IMR-90 (cell line): ENCODE results near the gene CTDSP2. TPM values are rescaled to one million over a fixed set of nuclear protein-coding genes. Genes with fewer than 3 reads are reported as not detected.
"Not testable (repeated sequence)": the region's sequence is repeated elsewhere in the genome, so short reads cannot be mapped to it uniquely, and the experiment has no call there.

Source experiments
- ATAC-seq: fragments of 200-7000 bp; cut with Tn5 transposase; 2 replicates; pipeline ENCODE4 v1.9.1; 2020; ENCODE audit warnings: low read depth, mild to moderate bottlenecking, moderate library complexity
- BruUV-seq: library from RNA; stranded (reverse); fragments of 400-500 nt; replicated peaks from 2 replicates; lab custom pipeline; 2021; lab: Mats Ljungman, UMichigan
- CTCF ChIA-PET: fragments of 300-600 bp; formaldehyde crosslinking; extraction: SDS; loops from one replicate; lab custom pipeline; 2021; ENCODE audit warnings: antibody characterized with exemption; lab: Yijun Ruan, JAX
- POLR2A ChIA-PET: fragments of 300-600 bp; sonication (Branson Sonifier 250); formaldehyde crosslinking; loops from one replicate; lab custom pipeline; 2022; ENCODE audit warnings: antibody characterized with exemption; ENCODE audit not compliant: unreplicated experiment; lab: Charles Lee
- DNase-seq: peaks from one replicate; pipeline ENCODE4 v3.0.0; 2013
- H2AFZ ChIP-seq: replicated peaks from 2 replicates; pipeline ENCODE3; 2013; ENCODE audit warnings: low read length, mild to moderate bottlenecking; ENCODE audit not compliant: poor library complexity
- H2AK5ac ChIP-seq: 2 replicates; pipeline ENCODE4 v1.6.1; 2013; ENCODE audit warnings: low read depth, low read length, inconsistent platforms
- H2AK9ac ChIP-seq: replicated peaks from 2 replicates; pipeline ENCODE3; 2013; ENCODE audit warnings: mild to moderate bottlenecking, low read depth, low read length, moderate library complexity; ENCODE audit not compliant: poor library complexity
- H2BK120ac ChIP-seq: 2 replicates; pipeline ENCODE4 v1.6.1; 2013; ENCODE audit warnings: low read depth, low read length, inconsistent platforms
- H2BK15ac ChIP-seq: 3 replicates; pipeline ENCODE4 v1.6.1; 2013; ENCODE audit warnings: low read depth, low read length, inconsistent platforms
- H2BK20ac ChIP-seq: 2 replicates; pipeline ENCODE4 v1.6.1; 2013; ENCODE audit warnings: low read depth, mild to moderate bottlenecking, inconsistent platforms, low read length, moderate library complexity
- H2BK5ac ChIP-seq: 2 replicates; pipeline ENCODE4 v1.6.1; 2013; ENCODE audit warnings: mild to moderate bottlenecking, low read depth, low read length, inconsistent platforms; ENCODE audit not compliant: poor library complexity, severe bottlenecking
- H3K14ac ChIP-seq: replicated peaks from 2 replicates; pipeline ENCODE4 v1.6.1; 2013; ENCODE audit warnings: low read depth, low read length, inconsistent platforms
- H3K18ac ChIP-seq: 2 replicates; pipeline ENCODE4 v1.6.1; 2013; ENCODE audit warnings: low read depth, low read length, control low read depth
- H3K23ac ChIP-seq: 2 replicates; pipeline ENCODE4 v1.6.1; 2013; ENCODE audit warnings: low read depth, low read length, inconsistent platforms
- H3K27ac ChIP-seq: 2 replicates; pipeline ENCODE4 v1.5.1; 2013; ENCODE audit warnings: mild to moderate bottlenecking, control low read depth, low read length; ENCODE audit not compliant: insufficient read depth
- H3K27me3 ChIP-seq: 2 replicates; pipeline ENCODE4 v1.6.1; 2013; ENCODE audit warnings: low read length; ENCODE audit not compliant: control insufficient read depth, insufficient read depth
- H3K36me3 ChIP-seq: 2 replicates; pipeline ENCODE4 v1.6.1; 2013; ENCODE audit warnings: low read length, mixed read lengths; ENCODE audit not compliant: control insufficient read depth, insufficient read depth
- H3K4ac ChIP-seq: 2 replicates; pipeline ENCODE4 v1.6.1; 2013; ENCODE audit warnings: low read depth, low read length, inconsistent platforms
- H3K4me1 ChIP-seq: 2 replicates; pipeline ENCODE4 v1.6.1; 2013; ENCODE audit warnings: low read length, mixed read lengths; ENCODE audit not compliant: control insufficient read depth, insufficient read depth
- H3K4me2 ChIP-seq: 2 replicates; pipeline ENCODE4 v1.6.1; 2013; ENCODE audit warnings: low read depth, mild to moderate bottlenecking, control low read depth, low read length, moderate library complexity
- H3K4me3 ChIP-seq: 2 replicates; pipeline ENCODE4 v1.5.1; 2013; ENCODE audit warnings: low read depth, mild to moderate bottlenecking, control low read depth, low read length, moderate library complexity; ENCODE audit not compliant: insufficient read depth
- H3K56ac ChIP-seq: 2 replicates; pipeline ENCODE4 v1.6.1; 2013; ENCODE audit warnings: low read length, inconsistent platforms; ENCODE audit not compliant: insufficient read depth; ENCODE audit errors: extremely low read depth
- H3K79me1 ChIP-seq, 2 experiments: 2 replicates each; pipeline ENCODE4 v1.6.1; 2013; ENCODE audit warnings: low read length in 2 of 2, inconsistent platforms in 1 of 2, low read depth in 1 of 2
- H3K9ac ChIP-seq: 2 replicates; pipeline ENCODE4 v1.6.1; 2013; ENCODE audit warnings: low read depth, low read length, control low read depth
- H3K9me1 ChIP-seq: 2 replicates; pipeline ENCODE4 v1.6.1; 2013; ENCODE audit warnings: low read length, inconsistent platforms; ENCODE audit not compliant: insufficient read depth
- H3K9me3 ChIP-seq: 2 replicates; pipeline ENCODE4 v1.6.1; 2013; ENCODE audit warnings: low read length; ENCODE audit not compliant: control insufficient read depth, insufficient read depth
- H4K20me1 ChIP-seq: 2 replicates; pipeline ENCODE4 v1.6.1; 2013; ENCODE audit warnings: low read length, inconsistent platforms; ENCODE audit not compliant: insufficient read depth
- H4K5ac ChIP-seq: 2 replicates; pipeline ENCODE4 v1.6.1; 2013; ENCODE audit warnings: mild to moderate bottlenecking, low read depth, low read length, control low read depth
- H4K8ac ChIP-seq, 2 experiments: 2 replicates each; pipeline ENCODE4 v1.6.1; 2013; ENCODE audit warnings: low read depth in 2 of 2, low read length in 2 of 2, control low read depth in 1 of 2, inconsistent platforms in 1 of 2
- H4K91ac ChIP-seq: 2 replicates; pipeline ENCODE4 v1.6.1; 2013; ENCODE audit warnings: low read depth, low read length, inconsistent platforms; ENCODE audit not compliant: insufficient read depth
- BHLHE40 ChIP-seq: fragments of 150-350 bp; IDR thresholded peaks from 2 replicates; pipeline ENCODE4 v1.6.1; 2016; ENCODE audit warnings: mild to moderate bottlenecking, low read depth, low read length
- CEBPB ChIP-seq: IDR thresholded peaks from 2 replicates; pipeline ENCODE4 v1.6.1; 2012; ENCODE audit warnings: low read depth, low read length, improper control_type of control experiment
- MAZ ChIP-seq: IDR thresholded peaks from 2 replicates; pipeline ENCODE4 v1.6.1; 2012; ENCODE audit warnings: low read depth, mild to moderate bottlenecking, low read length, improper control_type of control experiment, moderate library complexity, borderline replicate concordance
- MXI1 ChIP-seq: IDR thresholded peaks from 2 replicates; pipeline ENCODE4 v1.6.1; 2012; ENCODE audit warnings: low read depth, mild to moderate bottlenecking, low read length, moderate library complexity, borderline replicate concordance
- NFE2L2 ChIP-seq: fragments of 150-350 bp; IDR thresholded peaks from 2 replicates; pipeline ENCODE4 v1.6.1; 2016; ENCODE audit warnings: low read depth, mild to moderate bottlenecking, low read length
- POLR2A ChIP-seq: IDR thresholded peaks from 2 replicates; pipeline ENCODE4 v1.6.1; 2012; ENCODE audit warnings: mild to moderate bottlenecking, low read depth, low read length
- SMC3 ChIP-seq: fragments of 150-350 bp; IDR thresholded peaks from 2 replicates; pipeline ENCODE4 v1.6.1; 2016; ENCODE audit warnings: low read depth, mild to moderate bottlenecking, antibody characterized with exemption, low read length, moderate library complexity
- WGBS, 2 experiments: methylation state at CpG; one replicate each; pipeline versions ENCODE4 v1.1.5 to v1.1.7; 2013; ENCODE audit warnings: missing lambda C conversion rate in 2 of 2; ENCODE audit not compliant: insufficient read length in 1 of 2; ENCODE audit errors: extremely low coverage in 2 of 2; 5-methylcytosine and 5-hydroxymethylcytosine counted together
- dilution Hi-C: fragments of 300-500 bp; cut with HindIII; formaldehyde crosslinking; loops from one replicate; pipeline ENCODE4 v1.14.3; 2018; ENCODE audit warnings: low sequenced_read_pairs; ENCODE audit not compliant: unreplicated experiment
- in situ Hi-C: fragments of 300-500 bp; cut with MboI; formaldehyde crosslinking; loops from 3 replicates; pipeline ENCODE4 v1.14.3; 2019; ENCODE audit warnings: low sequenced_read_pairs, inconsistent platforms, mixed read lengths
- intact Hi-C: fragments of 100-400 bp; cut with micrococcal nuclease; formaldehyde crosslinking; loops from 2 replicates; pipeline ENCODE4 v1.10.0; 2022
- polyA plus RNA-seq, 3 experiments: library from polyadenylated mRNA; depleted of rRNA; stranded (reverse); fragments of >200 nt; gene quantifications; 2 replicates each; pipeline ENCODE4 v1.2.3, GENCODE V29; 2012; ENCODE audit warnings: low replicate concordance in 1 of 3
- total RNA-seq: library from RNA; depleted of rRNA; stranded (reverse); fragments of >200 nt; gene quantifications from 2 replicates; pipeline ENCODE4 v1.2.3, GENCODE V29; 2012

The CTDSP2 gene
- total and polyA plus RNA-seq, 2 of the 4 experiments (the other 2 are of a cell fraction): 114 to 156 TPM

DNA sequence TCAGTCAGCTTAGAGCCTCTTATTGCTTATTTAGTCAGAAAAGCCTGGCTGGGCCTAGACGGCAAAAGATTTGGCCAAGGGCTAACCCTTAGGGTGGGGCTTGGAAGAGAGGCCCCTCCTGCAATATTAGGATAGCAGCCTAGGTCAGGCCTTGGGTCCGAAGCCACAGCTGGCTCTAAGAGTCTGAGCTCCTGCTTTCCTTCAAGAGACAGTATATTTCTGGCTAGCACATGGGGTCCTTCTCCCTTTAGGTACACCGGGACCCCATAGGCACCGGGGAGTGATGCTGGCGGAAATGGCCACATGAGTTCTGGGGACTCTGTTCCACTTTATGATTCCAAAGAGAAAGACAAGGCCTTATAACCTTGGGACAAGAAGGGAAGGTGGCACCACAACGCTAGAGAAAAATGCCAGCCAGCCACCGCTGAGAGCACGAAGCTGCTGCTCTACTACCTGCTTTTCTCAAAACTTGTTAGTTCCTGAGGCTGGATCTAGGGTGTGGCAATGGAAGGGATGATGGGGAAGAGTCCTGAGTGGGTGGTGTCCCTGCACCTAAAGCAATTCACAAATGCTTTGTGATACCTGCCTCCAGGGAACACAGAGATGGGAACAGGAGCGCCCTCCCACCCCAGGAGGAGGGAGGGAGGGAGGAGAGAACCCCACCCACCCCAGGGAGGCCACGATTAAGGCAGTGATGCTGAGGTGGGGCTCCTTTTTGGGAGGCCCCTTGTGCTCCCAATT is 24.9 kb downstream of the CTDSP2 start:
- Histone ChIP-seq H2BK15ac (no peak overlapping the region), H3K23ac (no peak overlapping the region), H2AFZ (no peak overlapping the region), H2BK120ac (no peak overlapping the region), H3K9me1 (peaks cover 5% of the 10 kb centered on the region), H3K9ac (no peak overlapping the region), H2BK5ac (no peak overlapping the region), H3K4ac (no peak overlapping the region), H3K79me1 (peaks cover 32 to 60% of the 10 kb centered on the region in 2 experiments), H3K14ac (no peak overlapping the region), H2AK5ac (no peak overlapping the region), H3K27me3 (no peaks in the 10 kb centered on the region), H3K18ac (no peak overlapping the region), H4K20me1 (peaks cover 44% of the 10 kb centered on the region), H3K36me3 (peaks cover 81% of the 10 kb centered on the region), H3K27ac (no peak overlapping the region), H3K4me1 (no peaks in the 10 kb centered on the region; the same call in 1 of the 2 replicates), H4K8ac (no peak overlapping the region), H2BK20ac (no peak overlapping the region), H2AK9ac (no peak overlapping the region), H3K4me3 (no peak overlapping the region), H3K56ac (no peak overlapping the region), H4K91ac (no peak overlapping the region), H3K4me2 (no peak overlapping the region), H3K9me3 (no peaks in the 10 kb centered on the region), H4K5ac (no peak overlapping the region)
- ChIA-PET POLR2A (no interaction called here), CTCF (no interaction called here)
- DNase-seq: no peak
- TF ChIP-seq POLR2A (no peak), MXI1 (no peak), CEBPB (no peak), NFE2L2 (no peak), MAZ (no peak), SMC3 (no peak), BHLHE40 (no peak)
- intact Hi-C loops (no loop called here), in situ Hi-C loops (no loop called here), dilution Hi-C loops (no loop called here)
- BruUV-seq: TSS peak; percentile 28
- no peak for ATAC-seq
- no CpG with 5 or more reads among the region's 10 CpGs for WGBS, 2 experiments

DNA sequence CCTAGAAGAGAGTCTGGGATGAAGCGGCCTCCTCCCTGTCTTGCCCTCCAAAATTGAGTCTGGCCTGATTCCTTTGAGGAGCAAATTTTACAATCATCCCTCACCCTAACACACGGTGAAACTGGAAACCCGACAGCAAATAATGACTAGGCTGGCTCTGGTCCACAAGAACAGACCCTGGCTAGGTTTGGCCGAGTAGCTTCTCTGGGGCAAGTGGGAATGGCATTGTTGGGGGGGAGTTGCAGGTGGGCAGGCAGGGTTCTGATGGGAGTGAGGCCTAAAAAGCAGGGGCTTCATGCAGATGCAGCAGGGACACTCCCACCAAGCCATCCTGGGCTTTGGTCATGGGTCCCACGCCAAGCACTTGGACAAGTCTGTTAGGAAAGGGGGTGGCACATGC is 25.5 kb downstream of the CTDSP2 start:
- in situ Hi-C loops, CTCF ChIA-PET, H3K14ac ChIP-seq, H2BK20ac ChIP-seq, H4K8ac ChIP-seq, H4K91ac ChIP-seq, H3K27ac ChIP-seq, BruUV-seq, H2BK5ac ChIP-seq, H3K9me3 ChIP-seq, H2AK9ac ChIP-seq, ATAC-seq, H3K4me1 ChIP-seq, H3K23ac ChIP-seq, POLR2A ChIA-PET, H2BK15ac ChIP-seq, H2BK120ac ChIP-seq, dilution Hi-C loops, H3K27me3 ChIP-seq, DNase-seq, H3K4me2 ChIP-seq, intact Hi-C loops, H3K4ac ChIP-seq, H3K56ac ChIP-seq, H2AK5ac ChIP-seq, H3K9me1 ChIP-seq, H2AFZ ChIP-seq, H3K18ac ChIP-seq, H3K9ac ChIP-seq, H4K5ac ChIP-seq, H3K4me3 ChIP-seq: not testable (repeated sequence)
- H3K79me1 ChIP-seq: peaks cover 26 to 53% of the 10 kb centered on the region in 2 experiments
- peaks cover 37% of the 10 kb centered on the region for H4K20me1 ChIP-seq
- H3K36me3 ChIP-seq: peaks cover 76% of the 10 kb centered on the region
- WGBS, 2 experiments: 60% methylated on average over 1 of the region's 5 CpGs; no CpG with 5 or more reads in 1 of the 2 experiments
